Ovary (tissue), 3 donors: Measurements from ENCODE around the gene HSD11B1.

Experiments
- POLR2A ChIP-seq: fragments of 450-650 bp; IDR thresholded peaks from one replicate; pipeline ENCODE4 v1.6.1; 2017; ENCODE audit warnings: antibody characterized with exemption, mild to moderate bottlenecking, moderate library complexity
- TF ChIP-seq, protein P1 (sequence below), 3 donors: fragments of 450-650 bp in 2 of 3; fragments of 200-600 bp in 1 of 3; IDR thresholded peaks; one replicate each; pipeline versions ENCODE4 v1.5.1 to v1.8.0; 2016 to 2022; ENCODE audit warnings: antibody characterized with exemption in 3 of 3, mild to moderate bottlenecking in 1 of 3
- donor health status: DM: no; HTN: no; CAD: no.

DNA sequence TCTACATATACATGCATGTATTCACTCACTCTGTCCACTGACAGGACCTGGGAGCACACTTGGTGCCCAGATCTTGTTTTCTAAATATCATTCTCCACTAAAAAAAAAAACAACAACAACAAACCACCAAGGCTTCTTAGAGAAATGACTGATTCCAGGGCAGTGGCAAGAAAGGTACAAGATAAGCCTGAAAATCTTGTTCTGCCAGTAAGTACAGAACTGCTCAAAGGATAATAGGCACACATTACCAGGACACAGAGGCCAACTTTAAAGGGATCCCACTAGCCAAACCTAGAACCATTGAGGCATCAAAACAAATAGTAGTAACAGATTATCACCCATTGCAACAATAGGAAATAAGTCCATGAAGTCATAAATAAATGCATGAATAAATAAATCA lies 10.7 kb downstream of the HSD11B1 start:
- TF ChIP-seq, protein P1, sequence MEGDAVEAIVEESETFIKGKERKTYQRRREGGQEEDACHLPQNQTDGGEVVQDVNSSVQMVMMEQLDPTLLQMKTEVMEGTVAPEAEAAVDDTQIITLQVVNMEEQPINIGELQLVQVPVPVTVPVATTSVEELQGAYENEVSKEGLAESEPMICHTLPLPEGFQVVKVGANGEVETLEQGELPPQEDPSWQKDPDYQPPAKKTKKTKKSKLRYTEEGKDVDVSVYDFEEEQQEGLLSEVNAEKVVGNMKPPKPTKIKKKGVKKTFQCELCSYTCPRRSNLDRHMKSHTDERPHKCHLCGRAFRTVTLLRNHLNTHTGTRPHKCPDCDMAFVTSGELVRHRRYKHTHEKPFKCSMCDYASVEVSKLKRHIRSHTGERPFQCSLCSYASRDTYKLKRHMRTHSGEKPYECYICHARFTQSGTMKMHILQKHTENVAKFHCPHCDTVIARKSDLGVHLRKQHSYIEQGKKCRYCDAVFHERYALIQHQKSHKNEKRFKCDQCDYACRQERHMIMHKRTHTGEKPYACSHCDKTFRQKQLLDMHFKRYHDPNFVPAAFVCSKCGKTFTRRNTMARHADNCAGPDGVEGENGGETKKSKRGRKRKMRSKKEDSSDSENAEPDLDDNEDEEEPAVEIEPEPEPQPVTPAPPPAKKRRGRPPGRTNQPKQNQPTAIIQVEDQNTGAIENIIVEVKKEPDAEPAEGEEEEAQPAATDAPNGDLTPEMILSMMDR (IDR thresholded peaks at IDR 0.05) = no peak
- no peak for TF ChIP-seq POLR2A
